Measurements from ENCODE around the gene RHBDL3. TPM values are rescaled to one million over a fixed set of nuclear protein-coding genes. Genes with fewer than 3 reads are reported as not detected.
"Not testable (repeated sequence)": the region's sequence is repeated elsewhere in the genome, so short reads cannot be mapped to it uniquely, and the experiment has no call there.

RHBDL3 gene
- total RNA-seq, 1 donor from 2014 or later, result 1.0 TPM

DNA sequence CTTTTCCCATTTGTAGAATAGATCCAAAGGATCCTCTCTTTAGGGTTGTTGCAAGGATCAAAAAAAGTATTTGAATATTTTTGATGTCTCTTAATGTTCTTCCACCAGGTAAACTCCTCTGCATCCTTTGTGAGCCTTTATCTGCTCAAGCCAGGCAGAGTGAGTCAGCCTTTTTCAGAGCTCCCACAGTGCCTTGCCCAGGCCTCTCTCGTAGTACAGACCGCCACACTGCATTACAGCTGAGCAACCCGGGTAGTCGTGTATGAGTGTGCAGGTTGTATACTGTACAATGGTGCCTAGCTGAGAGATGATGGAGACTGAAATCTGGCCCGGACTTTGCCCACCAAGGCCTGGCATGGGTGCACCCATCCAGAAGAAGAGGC, 20.9 kb downstream of the RHBDL3 start:
- no peak for DNase-seq (ENCODE audit: low spot score)
- intact Hi-C loops (cut with DNase I), result no loop called here

DNA sequence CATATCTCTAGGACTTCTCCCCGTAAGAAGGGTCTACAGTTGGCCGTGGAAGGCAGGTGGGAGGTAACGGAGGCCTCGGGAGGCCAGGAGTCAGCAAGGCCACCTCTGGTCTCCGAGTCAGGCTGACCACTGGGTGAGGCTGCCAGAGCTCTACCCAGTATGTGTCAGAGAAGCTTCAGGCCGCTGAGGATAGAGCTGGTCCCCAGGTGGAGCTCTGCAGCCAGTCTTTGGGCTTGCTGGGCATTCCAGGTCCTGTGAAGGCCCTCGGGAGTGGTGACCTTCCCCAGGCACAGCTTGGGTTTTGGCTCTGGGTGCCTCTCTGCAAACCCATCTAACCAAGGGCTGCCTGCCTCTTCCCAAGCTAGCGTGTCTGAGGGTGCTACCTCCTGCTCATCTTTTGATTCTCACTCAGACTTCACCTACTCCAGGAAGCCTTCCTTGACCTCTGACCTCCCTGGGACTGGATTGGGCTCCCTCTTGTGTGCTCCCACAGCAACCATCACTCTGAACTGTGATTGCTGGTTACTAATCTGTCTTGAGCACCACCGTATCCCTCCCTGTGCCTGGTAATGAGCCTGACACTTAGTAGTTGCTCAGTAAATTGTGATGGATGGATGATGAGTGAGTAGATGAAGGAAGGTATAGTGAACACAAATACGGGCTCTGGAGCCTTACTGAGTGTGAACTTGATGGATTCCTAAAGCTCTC, 22.3 kb downstream of the RHBDL3 start:
- intact Hi-C loops (cut with DNase I), result no loop called here
- no peak for DNase-seq (ENCODE audit: low spot score)

DNA sequence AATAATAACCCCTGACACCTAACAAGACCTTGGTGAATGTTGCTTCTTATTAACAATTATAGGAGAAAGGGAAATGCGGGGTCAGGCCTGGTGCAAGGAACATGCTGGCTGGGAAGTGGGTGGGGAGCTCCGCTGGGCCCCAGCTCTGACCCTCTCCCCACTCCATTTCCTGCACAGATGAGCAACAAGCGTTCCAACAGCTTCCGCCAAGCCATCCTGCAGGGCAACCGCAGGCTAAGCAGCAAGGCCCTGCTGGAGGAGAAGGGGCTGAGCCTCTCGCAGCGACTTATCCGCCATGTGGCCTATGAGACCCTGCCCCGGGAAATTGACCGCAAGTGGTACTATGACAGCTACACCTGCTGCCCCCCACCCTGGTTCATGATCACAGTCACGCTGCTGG, 23.0 kb downstream of the RHBDL3 start:
- intact Hi-C loops (cut with DNase I), result no loop called here

DNA sequence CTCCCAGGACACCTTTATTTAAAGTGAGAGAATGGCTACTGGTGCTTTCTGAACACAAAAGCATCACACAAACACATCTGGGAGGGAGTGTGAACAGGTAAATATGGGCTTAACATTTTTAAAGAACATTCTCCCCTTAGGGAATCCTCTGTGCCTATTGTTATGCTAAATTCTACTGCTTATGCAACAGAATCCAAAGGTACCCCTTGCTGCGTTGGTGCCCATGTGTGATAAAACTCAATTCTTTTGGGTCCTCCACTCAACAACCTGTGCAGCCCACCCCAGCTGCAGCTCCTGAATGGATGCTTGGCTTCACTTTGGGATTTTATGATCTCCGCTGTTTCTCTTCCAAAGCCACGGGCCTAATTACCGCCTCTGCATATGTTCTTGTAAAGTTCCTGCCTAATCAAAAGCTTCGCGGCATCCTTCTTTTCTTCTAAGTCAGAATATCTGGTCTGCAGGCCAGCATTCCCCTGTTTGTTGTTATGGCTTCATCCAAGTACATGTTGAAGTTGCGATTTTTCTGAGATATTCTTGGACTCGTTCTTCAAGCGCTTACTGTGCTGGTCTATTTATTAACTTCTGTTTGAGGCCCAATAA, 23.9 kb downstream of the RHBDL3 start:
- DNase-seq (ENCODE audit: low spot score), result no peak
- intact Hi-C loops (cut with DNase I), result no loop called here

More for the DNA sequence above, 23.0 kb downstream of the RHBDL3 start:
- DNase-seq (ENCODE audit: low spot score), result no peak

DNA sequence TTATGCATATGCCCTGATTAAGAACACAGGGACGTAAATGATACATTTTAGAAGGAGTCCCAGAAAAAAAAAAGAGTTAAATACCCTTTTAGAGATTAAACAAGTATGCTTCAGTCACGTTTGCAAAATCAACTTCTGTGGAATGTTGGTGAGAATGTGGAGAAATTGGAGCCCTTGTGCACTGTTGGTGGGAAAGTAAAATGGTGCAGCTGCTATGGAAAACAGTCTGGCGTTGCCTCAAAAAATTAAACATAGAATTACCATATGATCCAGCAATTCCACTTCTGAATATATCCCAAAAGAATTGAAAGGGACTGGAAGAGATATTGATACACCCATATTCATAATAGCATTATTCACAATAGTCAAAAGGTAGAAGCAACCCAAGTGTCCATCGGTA, 26.5 kb downstream of the RHBDL3 start:
- intact Hi-C loops (cut with DNase I), result no loop called here
- DNase-seq (ENCODE audit: low spot score), result no peak

DNA sequence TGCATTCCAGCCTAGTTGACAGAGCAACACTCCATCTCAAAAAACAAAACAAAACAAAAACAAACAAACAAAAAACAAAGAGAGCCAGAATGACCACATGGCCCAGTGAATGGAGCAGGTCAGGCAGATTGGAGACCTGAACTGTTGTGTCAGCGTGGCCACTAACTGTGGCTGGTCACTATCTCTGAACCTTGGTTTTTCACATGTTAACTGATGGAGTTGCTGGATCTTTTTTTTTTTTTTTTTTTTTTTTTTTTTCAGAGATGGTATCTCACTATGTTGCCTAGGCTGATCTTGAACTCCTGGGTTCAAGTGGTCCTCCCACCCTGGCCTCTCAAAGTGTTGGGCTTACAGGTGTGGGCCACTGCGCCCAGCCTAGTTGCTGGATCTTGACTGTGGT, 31.8 kb downstream of the RHBDL3 start:
- DNase-seq (ENCODE audit: low spot score), result no peak
- intact Hi-C loops (cut with DNase I), result no loop called here

DNA sequence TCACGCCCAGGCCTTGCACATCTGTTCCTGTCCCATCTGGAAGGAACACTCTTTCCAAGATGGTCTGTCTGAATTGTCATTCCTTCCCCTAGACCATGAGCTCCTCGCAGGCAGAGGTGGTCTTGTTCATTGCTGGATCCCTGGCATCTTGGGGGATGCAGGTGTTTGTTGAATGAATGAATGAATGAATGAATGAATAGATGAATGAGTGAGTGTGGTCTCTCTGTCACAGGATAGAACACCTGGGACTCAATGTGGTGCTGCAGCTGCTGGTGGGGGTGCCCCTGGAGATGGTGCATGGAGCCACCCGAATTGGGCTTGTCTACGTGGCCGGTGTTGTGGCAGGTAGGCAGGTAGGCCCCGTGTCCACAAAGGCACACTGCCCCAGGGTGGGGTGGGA, 32.2 kb downstream of the RHBDL3 start:
- intact Hi-C loops (cut with DNase I), result no loop called here
- DNase-seq (ENCODE audit: low spot score), result no peak

DNA sequence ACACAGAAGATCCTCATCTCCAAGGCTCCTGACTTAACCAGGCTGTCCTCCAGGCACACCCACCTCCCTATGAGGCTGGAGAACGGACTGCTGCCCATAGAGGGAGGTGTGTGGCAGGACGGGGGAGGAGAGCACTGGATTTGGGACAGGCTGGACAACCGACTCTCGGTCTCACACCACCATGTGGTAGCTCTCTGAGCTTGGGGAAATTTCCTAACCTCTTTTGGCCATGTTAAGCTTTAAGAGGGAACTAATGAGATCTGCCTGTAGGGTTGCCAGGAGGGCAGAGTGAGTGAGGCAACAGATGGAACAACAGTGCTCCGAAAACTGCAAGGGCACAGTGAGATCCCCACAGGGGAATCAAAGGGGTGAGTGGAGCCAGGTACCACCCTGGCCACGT, 32.7 kb downstream of the RHBDL3 start:
- intact Hi-C loops (cut with DNase I), result no loop called here
- no peak for DNase-seq (ENCODE audit: low spot score)

DNA sequence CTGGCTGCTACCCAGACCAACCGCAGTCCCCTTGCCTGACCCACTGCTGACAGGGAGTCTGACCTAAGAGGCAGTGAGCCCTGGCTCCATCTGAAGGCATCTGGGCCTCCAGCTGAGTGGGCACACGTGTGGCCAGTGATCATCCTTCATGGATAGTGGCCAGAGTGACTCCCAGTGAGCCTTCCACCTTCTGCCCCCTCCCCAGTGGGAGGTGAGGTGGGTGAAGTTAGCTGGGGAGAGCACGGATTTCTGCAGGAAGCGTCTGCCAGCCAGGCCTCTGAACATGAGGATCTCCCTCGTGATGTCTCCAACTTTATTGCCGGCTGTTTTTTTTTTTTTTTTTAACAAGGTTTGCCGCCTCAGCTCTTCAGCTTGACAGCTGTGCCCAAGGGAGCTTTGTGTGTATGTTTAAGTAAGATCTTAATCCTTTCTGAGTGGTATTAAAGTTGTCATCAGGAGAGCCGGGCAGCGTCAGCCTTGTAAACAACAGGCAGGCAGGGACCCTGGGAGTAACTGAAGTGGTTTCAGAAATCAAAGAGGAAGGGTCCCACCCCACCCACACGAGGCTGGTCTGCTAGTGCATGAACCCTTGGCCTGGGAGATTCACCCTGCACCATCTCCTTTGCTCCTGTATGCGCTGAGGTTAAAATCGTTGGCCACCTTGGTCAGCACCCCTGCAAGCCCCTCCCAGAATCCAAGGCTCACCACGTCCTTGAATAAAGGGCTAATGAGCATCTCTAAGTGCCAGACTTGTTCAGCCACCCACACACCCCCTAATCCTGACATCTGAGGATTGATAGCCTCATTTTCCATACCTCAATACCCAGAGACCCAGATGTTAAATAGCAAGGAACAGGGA, 33.3 kb downstream of the RHBDL3 start:
- intact Hi-C loops (cut with DNase I), result no loop called here
- DNase-seq (ENCODE audit: low spot score), result no peak

DNA sequence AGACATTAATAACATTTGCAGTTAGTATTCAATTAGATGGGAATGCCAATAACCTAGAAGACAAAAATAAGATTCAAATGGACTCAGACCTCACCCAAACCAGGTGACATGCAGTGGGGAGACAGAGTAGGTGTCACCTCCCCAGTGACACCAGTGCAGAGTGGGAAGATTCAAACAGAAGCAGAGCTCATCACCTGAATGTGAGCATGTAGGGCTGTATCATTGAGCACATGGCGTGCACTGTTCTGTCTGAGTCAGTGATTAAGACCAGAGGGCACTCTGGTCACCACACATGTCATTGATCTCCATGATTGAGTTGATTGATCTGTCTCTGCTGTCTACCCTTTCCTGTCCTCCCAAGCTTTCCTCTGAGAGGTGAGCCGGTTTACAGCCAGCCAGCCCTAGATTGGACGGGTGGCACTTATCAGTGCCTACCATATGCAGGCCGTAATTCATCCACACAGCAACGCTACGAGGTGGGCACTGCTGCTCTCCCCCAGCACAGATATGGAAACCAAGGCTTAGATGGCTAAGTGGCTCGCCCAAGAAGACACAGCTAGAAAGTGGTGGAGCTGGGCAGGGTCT, 34.0 kb downstream of the RHBDL3 start:
- intact Hi-C loops (cut with DNase I), result no loop called here
- no peak for DNase-seq (ENCODE audit: low spot score)

DNA sequence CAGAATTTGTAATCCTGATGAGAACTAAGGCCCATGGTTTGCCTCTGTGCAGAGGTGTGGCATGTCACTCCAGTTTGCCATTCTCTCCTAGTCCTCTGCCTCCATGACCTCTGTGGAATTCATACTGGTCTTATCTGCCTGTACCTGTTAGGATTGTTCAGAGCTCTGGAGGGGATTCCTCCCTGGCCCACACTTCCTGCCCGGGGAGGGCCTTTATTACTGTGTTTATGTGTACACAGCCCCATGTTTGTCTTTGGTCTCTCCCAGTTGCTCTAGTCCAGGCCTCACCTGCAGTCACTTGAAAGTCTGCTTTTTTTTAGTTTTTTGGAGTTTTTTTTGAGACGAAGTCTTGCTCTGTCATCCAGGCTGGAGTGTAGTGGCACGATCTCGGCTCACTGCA, 36.4 kb downstream of the RHBDL3 start:
- no peak for DNase-seq (ENCODE audit: low spot score)
- intact Hi-C loops (cut with DNase I), result no loop called here

DNA sequence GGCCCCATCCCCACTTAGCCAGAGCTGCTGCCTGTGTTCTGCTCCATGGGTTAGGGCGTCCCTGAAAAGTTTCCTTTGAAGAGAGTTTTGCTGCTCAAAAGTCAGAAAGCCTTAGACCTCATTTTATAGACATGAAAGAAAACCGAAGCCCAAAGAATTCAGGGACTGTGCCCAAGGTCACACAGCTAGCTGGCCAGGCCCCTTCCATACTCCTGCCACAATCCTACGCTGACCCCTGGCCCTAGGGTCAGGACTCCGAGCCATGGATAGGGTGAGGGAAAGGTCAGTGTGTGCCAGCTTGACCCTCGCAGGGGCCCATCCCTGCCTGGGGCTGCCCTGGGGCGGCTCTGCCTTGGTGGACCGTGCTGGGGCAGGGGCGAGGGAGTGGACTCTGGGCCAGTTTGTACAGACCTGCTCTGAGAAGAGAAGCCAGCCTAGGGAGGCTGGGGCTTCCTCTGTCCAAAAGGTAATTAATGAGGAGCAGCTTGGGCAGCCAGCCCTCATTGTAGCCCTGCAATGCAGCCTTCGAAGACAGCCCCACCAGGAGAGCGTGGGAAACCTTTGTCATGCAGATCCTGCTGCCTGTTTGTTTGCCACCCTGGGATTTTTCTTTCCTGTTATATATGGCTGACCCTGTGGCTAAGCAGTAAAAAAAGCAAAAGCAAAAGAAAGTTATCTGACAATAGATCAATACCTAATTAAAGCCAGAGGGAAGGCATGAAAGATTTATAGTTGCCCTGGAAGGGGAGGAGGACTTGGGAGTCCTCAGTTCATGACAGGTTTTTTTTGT, 37.4 kb downstream of the RHBDL3 start:
- no peak for DNase-seq (ENCODE audit: low spot score)
- intact Hi-C loops (cut with DNase I), result no loop called here

DNA sequence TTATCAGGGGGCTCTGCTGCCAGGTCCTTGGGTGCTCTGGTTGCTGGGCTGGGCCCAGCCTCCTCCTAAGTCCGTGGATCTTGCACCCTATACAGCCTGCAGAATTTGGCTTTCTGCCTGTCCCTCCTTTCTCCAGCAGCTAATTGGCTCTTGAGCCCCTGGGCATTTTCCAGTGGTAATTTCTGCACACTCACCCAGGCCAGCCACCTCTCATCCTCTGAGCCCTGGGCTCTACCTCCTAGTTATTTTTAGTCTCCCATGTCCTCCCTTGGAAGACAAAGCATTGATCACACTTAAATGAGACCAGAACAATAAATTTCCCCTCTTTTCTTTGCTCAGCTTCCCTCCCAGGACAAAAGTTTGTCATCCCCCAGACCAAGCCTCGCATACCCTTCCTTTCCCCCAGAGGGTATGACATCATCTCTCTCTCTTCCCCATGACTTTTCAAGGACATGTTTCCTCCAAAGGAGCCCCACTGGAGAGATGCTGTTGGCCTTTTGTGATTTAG, 38.2 kb downstream of the RHBDL3 start:
- intact Hi-C loops (cut with DNase I), result no loop called here
- DNase-seq (ENCODE audit: low spot score), result no peak

DNA sequence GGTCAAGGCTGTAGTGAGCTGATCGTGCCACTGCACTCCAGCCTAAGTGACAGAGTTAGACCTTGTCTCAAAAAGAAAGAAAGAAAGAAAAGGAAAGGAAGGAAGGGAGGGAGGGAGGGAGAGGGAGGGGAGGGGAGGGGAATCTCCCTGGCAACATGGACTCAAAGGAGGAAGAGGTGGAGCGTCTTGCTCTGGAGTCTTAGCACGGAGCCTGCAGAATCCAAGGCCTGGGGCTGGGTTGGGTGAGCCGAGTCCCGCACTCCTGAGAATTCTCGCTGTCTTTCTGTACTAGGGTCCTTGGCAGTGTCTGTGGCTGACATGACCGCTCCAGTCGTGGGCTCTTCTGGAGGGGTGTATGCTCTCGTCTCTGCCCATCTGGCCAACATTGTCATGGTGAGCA, 39.4 kb downstream of the RHBDL3 start:
- DNase-seq (ENCODE audit: low spot score), result no peak
- intact Hi-C loops (cut with DNase I), result no loop called here

DNA sequence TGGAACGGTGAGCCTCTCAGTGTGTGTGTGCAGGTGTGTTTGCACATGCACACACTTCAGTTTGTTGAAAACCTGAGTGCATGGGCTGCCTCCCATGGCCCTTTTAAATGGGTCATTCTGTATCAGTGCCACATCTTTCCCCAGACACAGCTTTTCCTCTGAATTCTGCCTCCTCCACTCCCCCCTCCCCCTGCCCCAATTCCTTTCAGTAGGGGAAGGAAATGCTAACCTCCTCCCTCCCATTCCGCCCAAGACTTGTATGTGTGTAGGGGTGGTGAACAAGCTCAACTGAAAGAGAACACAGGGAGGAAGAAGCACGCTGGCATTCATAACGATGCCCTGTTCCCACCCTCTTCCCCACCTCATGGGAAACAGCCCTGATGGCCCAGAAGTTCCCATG, 42.0 kb downstream of the RHBDL3 start:
- intact Hi-C loops (cut with DNase I), result no loop called here
- no peak for DNase-seq (ENCODE audit: low spot score)

DNA sequence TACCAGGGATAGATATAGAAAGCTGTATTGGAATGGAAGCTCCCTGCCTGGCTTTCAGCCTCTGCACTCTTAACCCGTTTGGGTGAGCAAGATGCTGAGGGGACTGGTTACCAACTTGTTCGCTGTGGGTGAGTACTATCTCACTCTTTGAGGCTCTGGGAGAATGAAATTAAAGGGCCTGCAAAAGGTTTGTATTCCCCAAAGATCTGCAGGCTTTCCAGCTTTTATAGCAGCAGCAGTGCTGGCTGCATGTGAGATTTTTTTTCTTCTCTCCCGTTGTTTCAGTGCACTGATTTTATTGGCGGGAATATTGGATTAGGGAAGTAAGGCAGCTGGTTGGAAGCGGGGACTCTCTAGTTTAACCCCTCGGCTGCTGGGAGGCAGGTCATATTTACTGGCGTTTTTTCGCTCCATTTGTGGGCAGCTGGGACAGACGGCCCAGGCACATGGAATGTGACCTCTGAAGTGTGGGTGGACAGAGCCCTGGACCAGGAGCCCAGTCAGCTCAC, 45.5 kb downstream of the RHBDL3 start:
- no peak for DNase-seq (ENCODE audit: low spot score)
- intact Hi-C loops (cut with DNase I), result no loop called here

DNA sequence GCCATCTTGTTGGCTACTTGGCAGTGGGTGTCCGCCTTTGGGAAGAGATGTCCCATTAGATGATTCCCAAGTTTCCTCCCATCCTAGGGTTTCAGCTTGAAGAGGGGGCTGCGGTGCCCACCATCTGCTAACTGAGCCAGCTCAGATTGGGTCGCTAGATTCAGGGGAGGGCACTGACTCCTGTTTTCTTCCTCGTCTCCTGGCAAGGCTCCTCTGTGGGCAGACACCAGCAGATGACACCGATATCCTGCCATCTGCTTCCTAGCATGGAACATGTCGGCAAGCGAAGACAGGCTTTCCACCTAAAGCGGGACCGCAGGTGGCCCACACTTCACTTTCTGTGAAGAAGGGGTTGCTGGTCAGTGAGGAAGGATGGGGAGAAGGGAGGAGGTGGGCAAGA, 49.0 kb downstream of the RHBDL3 start:
- DNase-seq (ENCODE audit: low spot score), result no peak
- intact Hi-C loops (cut with DNase I), result no loop called here

DNA sequence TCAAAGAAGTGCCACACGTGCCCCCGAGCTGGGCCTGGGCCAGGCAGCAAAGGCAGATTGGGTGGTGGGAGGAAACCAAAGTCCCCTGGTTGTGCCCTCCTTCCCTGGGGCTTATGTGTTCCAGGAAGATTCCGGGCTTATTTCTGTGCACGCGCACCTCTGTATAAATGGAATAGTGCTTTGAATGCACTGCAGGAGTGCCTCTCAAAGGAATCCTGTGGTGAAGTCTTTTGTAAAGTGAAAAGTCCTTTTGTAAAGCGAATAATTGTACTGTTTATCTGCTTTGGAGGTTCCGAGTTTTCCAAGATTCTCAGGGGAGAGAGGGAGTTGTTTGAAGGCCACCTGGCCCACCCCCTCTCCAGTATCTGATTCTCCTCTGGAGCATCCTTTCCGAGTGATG, 49.5 kb downstream of the RHBDL3 start:
- intact Hi-C loops (cut with DNase I), result no loop called here
- no peak for DNase-seq (ENCODE audit: low spot score)

DNA sequence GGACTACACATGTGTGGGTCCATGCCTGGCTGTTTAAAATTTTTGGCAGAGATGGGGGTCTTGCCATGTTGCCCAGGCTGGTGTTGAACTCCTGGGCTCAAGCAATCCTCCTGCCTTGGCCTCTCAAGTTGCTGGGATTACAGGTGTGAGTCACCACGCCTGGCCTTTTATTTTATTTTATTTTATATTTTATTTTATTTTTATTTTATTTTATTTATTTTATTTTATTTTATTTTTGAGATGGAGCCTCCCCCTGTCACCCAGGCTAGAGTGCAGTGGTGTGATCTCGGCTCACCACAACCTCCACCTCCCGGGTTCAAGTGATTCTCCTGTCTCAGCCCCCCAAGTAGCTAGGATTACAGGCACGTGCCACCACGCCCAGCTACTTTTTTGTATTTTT, 51.0 kb downstream of the RHBDL3 start:
- intact Hi-C loops (cut with DNase I); DNase-seq (ENCODE audit: low spot score): not testable (repeated sequence)
